GM21381 (cell line): Measurements from ENCODE around the gene KIAA1958.

Experiments used
- ATAC-seq: cut with Tn5 transposase; IDR thresholded peaks from one replicate; pipeline ENCODE4 v1.9.1; 2021; ENCODE audit warnings: mild to moderate bottlenecking, moderate library complexity; ENCODE audit not compliant: unreplicated experiment

KIAA1958 gene

DNA sequence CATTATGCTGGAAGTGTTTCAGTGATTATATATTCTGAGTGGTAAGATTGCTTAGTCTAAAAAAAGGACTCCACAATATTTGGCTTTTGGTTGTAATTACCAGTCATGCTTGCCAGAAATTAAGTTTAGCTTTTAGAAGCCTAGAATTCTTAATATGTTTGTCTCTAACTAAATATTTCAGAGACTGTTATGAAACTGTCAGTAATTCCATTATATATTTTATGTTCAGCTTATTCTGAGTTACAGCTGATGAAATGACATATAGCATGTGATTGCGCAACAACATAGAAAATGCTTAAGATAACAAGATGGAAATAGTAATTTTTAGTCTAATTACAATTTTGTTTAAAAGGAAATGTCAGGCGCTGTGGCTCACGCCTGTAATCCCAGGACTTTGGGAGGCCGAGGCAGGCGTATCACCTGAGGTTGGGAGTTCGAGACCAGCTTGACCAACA, 44.2 kb downstream of the KIAA1958 start:
- no peak for ATAC-seq

- ATAC-seq = no peak
Measured at GRCh38 chr9:112531666-112532282, 45.1 kb downstream of the KIAA1958 start.

DNA sequence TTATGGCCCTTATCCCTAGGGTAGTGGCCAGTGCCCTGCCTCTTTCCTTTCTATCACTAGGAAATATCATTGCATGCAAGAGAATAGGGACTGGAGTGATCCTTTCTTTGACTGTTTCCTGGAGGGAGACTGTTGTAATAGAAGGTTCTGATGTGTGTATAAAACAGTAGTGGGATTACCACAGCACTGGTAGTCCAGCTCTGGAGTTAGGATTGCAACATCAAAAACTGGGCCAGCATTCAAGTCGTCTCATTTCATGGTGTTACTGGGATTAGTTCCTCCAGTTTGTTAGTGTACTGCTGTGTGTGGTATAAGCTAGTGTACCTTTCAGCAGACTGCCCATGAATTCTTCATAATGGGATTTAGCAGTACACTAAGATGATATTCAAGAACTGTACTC, 45.8 kb downstream of the KIAA1958 start:
- no peak for ATAC-seq

GRCh38 chr9:112533660-112534059, 47.0 kb downstream of the KIAA1958 start:
- no peak for ATAC-seq

DNA sequence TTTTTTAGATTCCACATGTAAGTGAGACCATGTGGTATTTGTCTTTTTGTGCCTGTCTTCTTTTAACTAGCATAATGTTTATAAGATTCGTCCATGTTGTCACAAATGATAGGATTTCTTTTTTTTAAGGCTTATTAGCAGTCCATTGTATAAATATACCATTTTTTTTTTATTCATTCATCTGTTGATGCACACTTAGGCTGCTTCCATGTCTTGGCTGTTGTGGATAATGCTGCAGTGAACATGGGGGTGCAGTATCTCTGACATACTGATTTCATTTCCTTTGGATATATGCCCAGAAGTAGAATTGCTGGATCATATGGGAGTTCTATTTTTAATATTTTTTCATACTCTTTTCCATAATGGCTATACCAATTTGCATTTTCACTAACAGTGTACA, 48.7 kb downstream of the KIAA1958 start:
- ATAC-seq = no peak

GRCh38 chr9:112535811-112536210, 49.2 kb downstream of the KIAA1958 start:
- ATAC-seq = no peak

DNA sequence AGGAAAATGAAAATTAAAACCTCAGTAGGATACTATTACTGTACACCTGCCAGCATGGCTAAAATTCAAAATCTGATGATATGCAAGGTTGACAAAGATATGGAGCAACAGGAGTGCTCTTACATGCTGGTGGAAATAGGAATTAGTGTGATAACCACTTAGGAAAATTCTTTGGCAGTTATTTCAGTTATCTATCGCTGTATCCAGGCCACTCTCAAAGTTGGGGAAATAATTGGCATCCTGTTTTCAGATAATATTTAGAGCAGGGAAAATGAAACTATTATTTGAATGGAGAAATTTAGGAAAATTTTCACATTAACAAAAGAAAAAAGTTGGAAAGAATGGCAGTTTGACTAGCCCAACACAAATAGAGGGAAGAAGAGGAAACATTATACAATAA, 50.9 kb downstream of the KIAA1958 start:
- no peak for ATAC-seq

DNA sequence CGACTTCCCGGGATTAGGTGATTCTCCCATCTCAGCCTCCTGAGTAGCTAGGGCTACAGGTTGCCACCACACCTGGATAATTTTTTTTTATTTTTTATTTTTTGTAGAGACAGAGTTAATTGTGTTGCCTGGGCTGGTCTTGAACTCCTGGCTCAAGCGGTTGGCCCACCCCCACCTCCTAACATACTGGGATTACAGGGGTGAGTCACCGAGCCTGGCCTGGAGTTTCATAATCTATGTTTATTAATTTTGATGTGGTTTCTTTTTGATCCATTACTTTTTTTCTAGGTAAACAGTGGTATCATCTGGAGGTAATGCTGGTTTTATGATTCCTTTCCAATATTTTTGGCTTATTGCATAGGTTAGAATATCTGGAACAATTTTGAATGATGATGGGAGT, 54.2 kb downstream of the KIAA1958 start:
- no peak for ATAC-seq

DNA sequence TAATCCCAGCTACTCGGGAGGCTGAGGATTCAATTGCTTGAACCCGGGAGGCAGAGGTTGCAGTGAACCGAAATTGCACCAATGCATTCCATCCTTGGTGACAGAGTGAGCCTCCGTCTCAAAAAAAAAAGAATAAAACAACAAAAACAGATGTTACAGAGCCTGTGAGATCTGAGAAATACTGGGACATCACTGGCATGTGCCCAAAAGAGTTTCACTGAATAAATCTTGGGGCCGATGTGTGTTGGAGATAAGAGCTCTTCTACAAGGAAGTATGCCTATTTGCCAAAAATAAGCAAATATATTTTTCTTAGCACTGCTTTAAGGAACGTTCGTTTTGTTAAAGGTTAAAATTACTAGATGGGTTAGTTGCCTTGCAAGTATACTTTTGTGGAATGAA, 55.1 kb downstream of the KIAA1958 start:
- ATAC-seq = no peak

- ATAC-seq = no peak
Measured at GRCh38 chr9:112542593-112543292, 56.1 kb downstream of the KIAA1958 start.

- ATAC-seq = no peak
Measured at GRCh38 chr9:112544477-112544876, 57.9 kb downstream of the KIAA1958 start.

GRCh38 chr9:112545237-112545636, 58.6 kb downstream of the KIAA1958 start:
- no peak for ATAC-seq

DNA sequence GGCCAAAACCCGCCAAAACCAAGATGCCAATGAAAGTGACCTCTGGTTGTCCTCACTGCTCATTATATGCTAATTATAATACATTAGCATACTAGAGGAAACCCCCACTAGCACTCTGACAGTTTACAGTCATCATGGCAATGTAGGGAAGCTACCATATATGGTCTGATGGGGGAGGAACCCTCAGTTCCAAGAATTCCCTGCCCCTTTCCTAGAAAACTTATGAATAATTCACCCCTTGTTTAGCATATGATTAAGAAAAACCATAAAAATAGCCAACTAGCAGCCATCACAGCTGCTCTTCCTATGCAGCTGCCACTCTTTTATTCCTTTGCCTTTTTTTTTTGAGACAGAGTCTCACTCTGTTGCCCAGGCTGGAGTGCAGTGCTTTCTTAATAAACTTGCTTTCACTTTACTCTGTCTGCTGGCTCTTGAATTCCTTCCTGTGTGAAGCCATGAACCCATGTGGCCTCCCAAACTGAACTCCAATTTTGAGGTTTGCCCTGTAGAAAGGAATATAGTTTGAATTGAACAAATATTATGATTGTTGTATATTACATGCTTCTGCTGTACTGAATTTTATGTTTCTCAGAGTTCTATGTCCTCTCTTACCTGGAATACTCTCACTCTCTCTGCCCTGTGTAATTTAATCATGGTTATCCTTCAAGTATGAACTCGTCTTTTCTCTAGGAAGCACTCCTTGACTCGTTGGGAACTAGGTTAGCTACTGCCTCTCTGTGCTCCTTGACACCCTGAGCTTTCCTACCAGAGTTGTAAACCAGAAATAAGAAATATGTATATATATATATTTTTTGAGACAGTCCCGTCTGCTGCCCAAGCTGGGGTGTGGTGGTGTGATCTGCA, 59.8 kb downstream of the KIAA1958 start:
- peak; percentile 50 for ATAC-seq

DNA sequence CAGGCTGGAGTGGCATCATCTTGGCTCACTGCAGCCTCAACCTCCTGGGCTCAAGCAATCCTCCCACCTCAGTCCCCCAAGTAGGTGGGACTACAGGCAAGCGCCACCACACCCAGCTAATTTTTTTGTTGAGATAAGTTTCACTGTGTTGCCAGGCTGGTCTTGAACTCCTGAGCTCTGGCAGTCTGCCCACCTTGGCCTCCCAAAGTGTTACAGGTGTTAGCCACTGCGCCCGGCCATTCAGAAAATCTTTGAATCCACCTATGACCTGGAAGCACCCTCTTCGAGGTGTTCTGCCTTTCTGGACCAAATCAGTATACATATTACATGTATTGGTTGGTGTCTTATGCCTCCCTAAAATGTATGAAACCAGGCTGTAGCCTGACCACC, 61.4 kb downstream of the KIAA1958 start:
- no peak for ATAC-seq

DNA sequence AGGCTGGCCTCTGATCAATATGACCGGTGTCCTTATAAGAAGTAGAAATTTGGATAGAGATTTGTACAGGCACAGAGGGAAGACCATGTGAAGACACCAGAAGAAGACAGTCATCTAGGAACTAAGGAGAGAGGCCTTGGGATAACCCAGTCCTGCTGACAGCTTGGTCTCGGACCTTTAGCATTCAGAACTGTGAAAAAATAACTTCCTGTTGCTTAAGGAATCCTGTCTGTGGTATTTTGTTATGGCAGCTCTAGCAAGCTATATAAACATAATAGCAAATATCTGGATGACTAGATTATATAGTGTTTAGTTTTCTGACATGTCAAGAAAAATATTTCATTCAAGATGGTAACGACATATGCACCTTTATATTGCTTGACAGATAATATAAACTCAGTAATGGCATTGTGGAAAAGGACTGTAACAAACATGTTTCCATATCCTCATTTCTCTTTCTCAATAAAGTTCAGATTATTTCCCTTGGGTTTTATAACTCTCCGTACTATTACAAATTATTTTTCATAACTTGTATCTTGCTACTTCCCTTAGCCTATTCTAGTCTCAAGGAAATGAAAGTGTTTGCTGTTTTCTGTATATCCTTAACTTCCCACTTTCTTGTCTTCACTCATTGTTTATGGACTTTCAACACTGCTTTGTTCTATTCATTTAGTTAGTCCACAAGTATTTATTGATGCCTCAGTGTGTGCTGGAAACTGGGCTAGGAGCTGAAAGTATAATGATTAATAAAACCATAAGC, 62.4 kb downstream of the KIAA1958 start:
- ATAC-seq = no peak

DNA sequence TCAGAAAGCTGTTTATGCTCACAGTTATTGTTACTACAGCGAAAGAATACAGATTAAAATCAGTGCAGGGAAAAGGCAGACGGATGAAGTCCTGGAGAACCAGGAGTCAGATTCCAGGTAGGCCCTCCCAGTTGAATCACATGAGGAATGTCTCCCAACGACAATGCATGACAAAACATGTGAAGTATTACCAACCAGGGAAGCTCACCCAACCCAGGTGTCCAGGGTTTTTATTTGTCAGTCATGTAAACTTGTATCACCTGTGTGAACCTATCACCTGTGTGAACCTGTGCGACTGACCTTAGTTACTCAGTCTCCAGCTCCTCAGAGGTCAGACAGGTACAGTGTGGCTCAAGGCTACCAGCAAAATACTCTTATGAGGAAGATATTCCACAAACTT, 63.9 kb downstream of the KIAA1958 start:
- ATAC-seq = no peak

- ATAC-seq = no peak
Measured at GRCh38 chr9:112551641-112552040, 65.0 kb downstream of the KIAA1958 start.

- no peak for ATAC-seq
Measured at GRCh38 chr9:112552229-112553056, 65.8 kb downstream of the KIAA1958 start.

- ATAC-seq = no peak
Measured at GRCh38 chr9:112553256-112553826, 66.7 kb downstream of the KIAA1958 start.

DNA sequence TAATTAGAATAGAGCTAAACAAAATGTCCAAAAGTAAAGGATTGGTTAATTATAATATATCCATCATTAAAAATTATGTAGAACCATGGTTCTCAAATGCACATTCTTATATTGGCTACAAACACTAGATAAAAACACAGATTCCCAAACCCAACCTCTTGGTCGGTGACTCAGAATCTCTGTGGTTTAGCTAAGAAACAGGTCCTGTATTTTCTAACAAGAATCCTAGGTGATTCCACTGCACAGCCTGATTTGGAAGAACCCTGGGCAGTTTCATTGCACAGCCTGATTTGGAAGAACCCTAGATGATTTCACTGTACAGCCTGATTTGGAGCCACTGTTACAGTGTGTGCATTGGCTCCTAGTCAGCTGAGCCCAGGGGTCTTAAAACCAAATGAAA, 67.9 kb downstream of the KIAA1958 start:
- ATAC-seq = no peak
